ENCODE results near the gene CD40.

- no peak for TF ChIP-seq POLR2A (IDR thresholded peaks at IDR 0.05)
- TF ChIP-seq CTCF (IDR thresholded peaks at IDR 0.05) = no peak
Measured at GRCh38 chr20:46130534-46130933, 12.4 kb downstream of the CD40 start.
